ENCODE measurements around the gene EXOSC10. TPM values are rescaled to one million over a fixed set of nuclear protein-coding genes. Genes with fewer than 3 reads are reported as not detected.

EXOSC10 gene
- total and polyA plus RNA-seq, 2 experiments from 2014 or later: 55.5 to 72.9 TPM

DNA sequence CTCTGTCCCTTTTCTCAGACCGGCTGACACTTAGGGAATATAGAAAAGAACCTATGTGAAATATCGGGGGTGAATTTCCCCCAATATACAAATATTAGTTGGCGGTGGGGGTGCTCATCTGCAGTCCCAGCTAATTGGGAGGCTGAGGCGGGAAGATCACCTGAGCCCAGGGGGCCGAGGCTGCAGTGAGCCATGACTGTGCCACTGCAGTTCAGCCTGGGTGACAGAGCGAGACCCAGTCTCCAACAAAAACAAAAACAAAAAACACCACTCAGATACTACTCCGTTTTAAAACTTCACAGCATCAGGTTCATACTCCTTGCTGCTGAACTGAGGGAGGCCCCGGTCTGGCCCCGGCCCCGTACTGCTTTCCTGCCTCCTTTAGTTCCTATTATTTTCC is 5.9 kb upstream of the EXOSC10 start:
- Histone ChIP-seq H3K36me3 (ENCODE audit: insufficient read depth) (peaks cover 11% of the 10 kb centered on the region; the same call in 1 of the 2 replicates), H4K20me1 (replicated peaks; ENCODE audit: insufficient read depth) (no peaks in the 10 kb centered on the region), H2AFZ (no peak overlapping the region), H3F3A (replicated peaks; ENCODE audit: low read depth) (no peaks in the 10 kb centered on the region), H3K27me3 (ENCODE audit: insufficient read depth) (no peaks in the 10 kb centered on the region), H3K27ac (ENCODE audit: low read depth) (no peak overlapping the region), H3K4me1 (ENCODE audit: insufficient read depth) (no peaks in the 10 kb centered on the region), H3K9me2 (ENCODE audit: insufficient read depth) (no peaks in the 10 kb centered on the region), H3K4me3 (no peak overlapping the region), H3K4me2 (no peak overlapping the region), H3K79me2 (replicated peaks; ENCODE audit: insufficient read depth) (no peaks in the 10 kb centered on the region)
- Mint-ChIP-seq H3K27ac (no peak overlapping the region), H3K36me3 (ENCODE audit: low read depth) (peaks cover 34% of the 10 kb centered on the region), H3K4me3 (no peak overlapping the region), H3K9me3 (no peaks in the 10 kb centered on the region), H3K27me3 (ENCODE audit: insufficient read depth, low read depth, poor library complexity) (no peaks in the 10 kb centered on the region), H3K4me1 (no peaks in the 10 kb centered on the region)
- ATAC-seq (no peak), DNase-seq (ENCODE audit: low spot score) (no peak)
- TF ChIP-seq CREB1 (CRISPR knock-in tag; IDR thresholded peaks at IDR 0.05; ENCODE audit: low read depth): no peak
- no peak for TF ChIP-seq STAT1 (IDR thresholded peaks at IDR 0.05; ENCODE audit: unreplicated experiment)
- no peak for TF ChIP-seq POLR2AphosphoS5 (IDR thresholded peaks at IDR 0.05; ENCODE audit: low read depth)
- no peak for TF ChIP-seq JUNB (IDR thresholded peaks at IDR 0.05; ENCODE audit: unreplicated experiment)
- no peak for TF ChIP-seq ZNF331 (CRISPR knock-in tag; IDR thresholded peaks at IDR 0.05; ENCODE audit: low read depth)
- TF ChIP-seq, protein P1, sequence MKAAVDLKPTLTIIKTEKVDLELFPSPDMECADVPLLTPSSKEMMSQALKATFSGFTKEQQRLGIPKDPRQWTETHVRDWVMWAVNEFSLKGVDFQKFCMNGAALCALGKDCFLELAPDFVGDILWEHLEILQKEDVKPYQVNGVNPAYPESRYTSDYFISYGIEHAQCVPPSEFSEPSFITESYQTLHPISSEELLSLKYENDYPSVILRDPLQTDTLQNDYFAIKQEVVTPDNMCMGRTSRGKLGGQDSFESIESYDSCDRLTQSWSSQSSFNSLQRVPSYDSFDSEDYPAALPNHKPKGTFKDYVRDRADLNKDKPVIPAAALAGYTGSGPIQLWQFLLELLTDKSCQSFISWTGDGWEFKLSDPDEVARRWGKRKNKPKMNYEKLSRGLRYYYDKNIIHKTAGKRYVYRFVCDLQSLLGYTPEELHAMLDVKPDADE (IDR thresholded peaks at IDR 0.05): no peak
- TF ChIP-seq ZNF114 (CRISPR knock-in tag; IDR thresholded peaks at IDR 0.05): no peak
- TF ChIP-seq, protein P2, sequence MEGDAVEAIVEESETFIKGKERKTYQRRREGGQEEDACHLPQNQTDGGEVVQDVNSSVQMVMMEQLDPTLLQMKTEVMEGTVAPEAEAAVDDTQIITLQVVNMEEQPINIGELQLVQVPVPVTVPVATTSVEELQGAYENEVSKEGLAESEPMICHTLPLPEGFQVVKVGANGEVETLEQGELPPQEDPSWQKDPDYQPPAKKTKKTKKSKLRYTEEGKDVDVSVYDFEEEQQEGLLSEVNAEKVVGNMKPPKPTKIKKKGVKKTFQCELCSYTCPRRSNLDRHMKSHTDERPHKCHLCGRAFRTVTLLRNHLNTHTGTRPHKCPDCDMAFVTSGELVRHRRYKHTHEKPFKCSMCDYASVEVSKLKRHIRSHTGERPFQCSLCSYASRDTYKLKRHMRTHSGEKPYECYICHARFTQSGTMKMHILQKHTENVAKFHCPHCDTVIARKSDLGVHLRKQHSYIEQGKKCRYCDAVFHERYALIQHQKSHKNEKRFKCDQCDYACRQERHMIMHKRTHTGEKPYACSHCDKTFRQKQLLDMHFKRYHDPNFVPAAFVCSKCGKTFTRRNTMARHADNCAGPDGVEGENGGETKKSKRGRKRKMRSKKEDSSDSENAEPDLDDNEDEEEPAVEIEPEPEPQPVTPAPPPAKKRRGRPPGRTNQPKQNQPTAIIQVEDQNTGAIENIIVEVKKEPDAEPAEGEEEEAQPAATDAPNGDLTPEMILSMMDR (conservative IDR thresholded peaks at IDR 0.05; ENCODE audit: low read depth in 2 of 2): no peak
- no peak for TF ChIP-seq NANOG (IDR thresholded peaks at IDR 0.05; ENCODE audit: borderline replicate concordance)
- no peak for TF ChIP-seq REST (IDR thresholded peaks at IDR 0.05; ENCODE audit: unreplicated experiment)
- no peak for TF ChIP-seq EZH2phosphoT487 (IDR thresholded peaks at IDR 0.05; ENCODE audit: unreplicated experiment)
- no peak for TF ChIP-seq EZH2 (IDR thresholded peaks at IDR 0.05; ENCODE audit: low read depth, unreplicated experiment)
- TF ChIP-seq, protein P3, sequence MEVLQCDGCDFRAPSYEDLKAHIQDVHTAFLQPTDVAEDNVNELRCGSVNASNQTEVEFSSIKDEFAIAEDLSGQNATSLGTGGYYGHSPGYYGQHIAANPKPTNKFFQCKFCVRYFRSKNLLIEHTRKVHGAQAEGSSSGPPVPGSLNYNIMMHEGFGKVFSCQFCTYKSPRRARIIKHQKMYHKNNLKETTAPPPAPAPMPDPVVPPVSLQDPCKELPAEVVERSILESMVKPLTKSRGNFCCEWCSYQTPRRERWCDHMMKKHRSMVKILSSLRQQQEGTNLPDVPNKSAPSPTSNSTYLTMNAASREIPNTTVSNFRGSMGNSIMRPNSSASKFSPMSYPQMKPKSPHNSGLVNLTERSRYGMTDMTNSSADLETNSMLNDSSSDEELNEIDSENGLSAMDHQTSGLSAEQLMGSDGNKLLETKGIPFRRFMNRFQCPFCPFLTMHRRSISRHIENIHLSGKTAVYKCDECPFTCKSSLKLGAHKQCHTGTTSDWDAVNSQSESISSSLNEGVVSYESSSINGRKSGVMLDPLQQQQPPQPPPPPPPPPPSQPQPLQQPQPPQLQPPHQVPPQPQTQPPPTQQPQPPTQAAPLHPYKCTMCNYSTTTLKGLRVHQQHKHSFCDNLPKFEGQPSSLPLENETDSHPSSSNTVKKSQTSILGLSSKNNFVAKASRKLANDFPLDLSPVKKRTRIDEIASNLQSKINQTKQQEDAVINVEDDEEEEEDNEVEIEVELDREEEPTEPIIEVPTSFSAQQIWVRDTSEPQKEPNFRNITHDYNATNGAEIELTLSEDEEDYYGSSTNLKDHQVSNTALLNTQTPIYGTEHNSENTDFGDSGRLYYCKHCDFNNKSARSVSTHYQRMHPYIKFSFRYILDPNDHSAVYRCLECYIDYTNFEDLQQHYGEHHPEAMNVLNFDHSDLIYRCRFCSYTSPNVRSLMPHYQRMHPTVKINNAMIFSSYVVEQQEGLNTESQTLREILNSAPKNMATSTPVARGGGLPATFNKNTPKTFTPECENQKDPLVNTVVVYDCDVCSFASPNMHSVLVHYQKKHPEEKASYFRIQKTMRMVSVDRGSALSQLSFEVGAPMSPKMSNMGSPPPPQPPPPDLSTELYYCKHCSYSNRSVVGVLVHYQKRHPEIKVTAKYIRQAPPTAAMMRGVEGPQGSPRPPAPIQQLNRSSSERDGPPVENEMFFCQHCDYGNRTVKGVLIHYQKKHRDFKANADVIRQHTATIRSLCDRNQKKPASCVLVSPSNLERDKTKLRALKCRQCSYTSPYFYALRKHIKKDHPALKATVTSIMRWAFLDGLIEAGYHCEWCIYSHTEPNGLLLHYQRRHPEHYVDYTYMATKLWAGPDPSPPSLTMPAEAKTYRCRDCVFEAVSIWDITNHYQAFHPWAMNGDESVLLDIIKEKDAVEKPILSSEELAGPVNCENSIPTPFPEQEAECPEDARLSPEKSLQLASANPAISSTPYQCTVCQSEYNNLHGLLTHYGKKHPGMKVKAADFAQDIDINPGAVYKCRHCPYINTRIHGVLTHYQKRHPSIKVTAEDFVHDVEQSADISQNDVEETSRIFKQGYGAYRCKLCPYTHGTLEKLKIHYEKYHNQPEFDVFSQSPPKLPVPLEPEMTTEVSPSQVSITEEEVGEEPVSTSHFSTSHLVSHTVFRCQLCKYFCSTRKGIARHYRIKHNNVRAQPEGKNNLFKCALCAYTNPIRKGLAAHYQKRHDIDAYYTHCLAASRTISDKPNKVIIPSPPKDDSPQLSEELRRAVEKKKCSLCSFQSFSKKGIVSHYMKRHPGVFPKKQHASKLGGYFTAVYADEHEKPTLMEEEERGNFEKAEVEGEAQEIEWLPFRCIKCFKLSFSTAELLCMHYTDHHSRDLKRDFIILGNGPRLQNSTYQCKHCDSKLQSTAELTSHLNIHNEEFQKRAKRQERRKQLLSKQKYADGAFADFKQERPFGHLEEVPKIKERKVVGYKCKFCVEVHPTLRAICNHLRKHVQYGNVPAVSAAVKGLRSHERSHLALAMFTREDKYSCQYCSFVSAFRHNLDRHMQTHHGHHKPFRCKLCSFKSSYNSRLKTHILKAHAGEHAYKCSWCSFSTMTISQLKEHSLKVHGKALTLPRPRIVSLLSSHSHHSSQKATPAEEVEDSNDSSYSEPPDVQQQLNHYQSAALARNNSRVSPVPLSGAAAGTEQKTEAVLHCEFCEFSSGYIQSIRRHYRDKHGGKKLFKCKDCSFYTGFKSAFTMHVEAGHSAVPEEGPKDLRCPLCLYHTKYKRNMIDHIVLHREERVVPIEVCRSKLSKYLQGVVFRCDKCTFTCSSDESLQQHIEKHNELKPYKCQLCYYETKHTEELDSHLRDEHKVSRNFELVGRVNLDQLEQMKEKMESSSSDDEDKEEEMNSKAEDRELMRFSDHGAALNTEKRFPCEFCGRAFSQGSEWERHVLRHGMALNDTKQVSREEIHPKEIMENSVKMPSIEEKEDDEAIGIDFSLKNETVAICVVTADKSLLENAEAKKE (CRISPR knock-in tag; IDR thresholded peaks at IDR 0.05): no peak
